ENCODE data around the gene PBX3. TPM values are rescaled to one million over a fixed set of nuclear protein-coding genes. Genes with fewer than 3 reads are reported as not detected.

The PBX3 gene
- total RNA-seq, 2 donors from 2014 or later, result 15.1 to 21.1 TPM

DNA sequence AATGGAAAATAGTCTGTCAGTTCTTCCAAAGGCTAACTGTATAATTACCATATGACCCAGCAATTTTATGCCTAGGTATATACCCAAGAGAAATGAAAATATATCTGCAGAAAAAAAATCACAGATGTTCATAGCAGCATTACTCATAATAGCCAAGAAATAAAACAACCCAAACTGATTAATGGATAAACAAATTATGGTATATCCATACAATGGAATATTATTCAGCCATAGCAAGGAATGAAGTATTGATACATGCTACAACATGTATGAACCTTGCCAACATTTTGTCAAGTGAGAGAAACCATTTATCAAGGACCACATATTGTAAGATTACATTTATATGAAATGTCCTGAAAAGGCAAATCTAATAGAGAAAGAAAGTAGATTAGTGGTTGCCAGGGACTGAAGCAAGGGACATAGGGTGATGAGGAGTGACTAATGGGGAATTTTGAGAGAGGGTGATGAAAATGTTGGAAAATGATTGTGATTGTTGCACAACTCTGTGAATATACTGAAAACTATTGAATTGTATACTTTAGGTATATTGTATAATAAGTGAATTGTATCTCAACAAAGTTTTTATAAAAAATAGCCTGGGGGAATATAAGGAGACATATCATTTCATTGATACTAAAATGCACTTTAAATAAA lies 114.4 kb downstream of the PBX3 start:
- H3K4me1 ChIP-seq, result no peaks in the 10 kb centered on the region
- no peak overlapping the region for H3K9ac ChIP-seq (ENCODE audit: low read depth in 2 of 2, low read length in 2 of 2)
- TF ChIP-seq, protein P1, sequence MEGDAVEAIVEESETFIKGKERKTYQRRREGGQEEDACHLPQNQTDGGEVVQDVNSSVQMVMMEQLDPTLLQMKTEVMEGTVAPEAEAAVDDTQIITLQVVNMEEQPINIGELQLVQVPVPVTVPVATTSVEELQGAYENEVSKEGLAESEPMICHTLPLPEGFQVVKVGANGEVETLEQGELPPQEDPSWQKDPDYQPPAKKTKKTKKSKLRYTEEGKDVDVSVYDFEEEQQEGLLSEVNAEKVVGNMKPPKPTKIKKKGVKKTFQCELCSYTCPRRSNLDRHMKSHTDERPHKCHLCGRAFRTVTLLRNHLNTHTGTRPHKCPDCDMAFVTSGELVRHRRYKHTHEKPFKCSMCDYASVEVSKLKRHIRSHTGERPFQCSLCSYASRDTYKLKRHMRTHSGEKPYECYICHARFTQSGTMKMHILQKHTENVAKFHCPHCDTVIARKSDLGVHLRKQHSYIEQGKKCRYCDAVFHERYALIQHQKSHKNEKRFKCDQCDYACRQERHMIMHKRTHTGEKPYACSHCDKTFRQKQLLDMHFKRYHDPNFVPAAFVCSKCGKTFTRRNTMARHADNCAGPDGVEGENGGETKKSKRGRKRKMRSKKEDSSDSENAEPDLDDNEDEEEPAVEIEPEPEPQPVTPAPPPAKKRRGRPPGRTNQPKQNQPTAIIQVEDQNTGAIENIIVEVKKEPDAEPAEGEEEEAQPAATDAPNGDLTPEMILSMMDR (IDR thresholded peaks at IDR 0.05), result no peak
- H3K36me3 ChIP-seq, result no peaks in the 10 kb centered on the region
- no peak for DNase-seq
- H3K27me3 ChIP-seq, result no peaks in the 10 kb centered on the region
- H3K4me3 ChIP-seq, result no peak overlapping the region
- no peak overlapping the region for H3K27ac ChIP-seq
- intact Hi-C loops (cut with DNase I), result no loop called here
- no peaks in the 10 kb centered on the region for H3K9me3 ChIP-seq

DNA sequence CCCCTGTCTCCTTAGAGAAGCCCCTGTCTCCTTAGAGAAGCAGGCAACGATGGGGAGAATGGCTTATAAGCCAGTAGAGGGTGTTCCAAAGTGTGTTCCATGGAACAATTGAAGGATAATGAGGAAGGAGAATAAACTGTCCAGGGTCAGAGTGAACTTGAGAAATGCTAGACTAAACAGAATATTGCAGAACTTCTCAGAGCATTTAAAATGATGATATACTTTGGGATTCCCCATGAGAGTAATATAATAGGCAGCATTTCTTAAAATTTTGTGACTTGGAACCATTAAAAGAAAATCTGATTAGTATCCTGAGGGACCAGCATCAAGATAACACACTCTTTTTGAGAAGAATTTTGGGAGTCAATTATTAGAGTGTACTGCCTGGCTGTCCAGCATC lies 116.8 kb downstream of the PBX3 start:
- no peaks in the 10 kb centered on the region for H3K4me1 ChIP-seq
- no peak for DNase-seq
- H3K9ac ChIP-seq (ENCODE audit: low read depth in 2 of 2, low read length in 2 of 2), result no peak overlapping the region
- H3K27ac ChIP-seq, result no peak overlapping the region
- H3K27me3 ChIP-seq, result no peaks in the 10 kb centered on the region
- TF ChIP-seq, protein P1 (IDR thresholded peaks at IDR 0.05), result no peak
- intact Hi-C loops (cut with DNase I), result no loop called here
- H3K36me3 ChIP-seq, result no peaks in the 10 kb centered on the region
- no peaks in the 10 kb centered on the region for H3K9me3 ChIP-seq
- no peak overlapping the region for H3K4me3 ChIP-seq

DNA sequence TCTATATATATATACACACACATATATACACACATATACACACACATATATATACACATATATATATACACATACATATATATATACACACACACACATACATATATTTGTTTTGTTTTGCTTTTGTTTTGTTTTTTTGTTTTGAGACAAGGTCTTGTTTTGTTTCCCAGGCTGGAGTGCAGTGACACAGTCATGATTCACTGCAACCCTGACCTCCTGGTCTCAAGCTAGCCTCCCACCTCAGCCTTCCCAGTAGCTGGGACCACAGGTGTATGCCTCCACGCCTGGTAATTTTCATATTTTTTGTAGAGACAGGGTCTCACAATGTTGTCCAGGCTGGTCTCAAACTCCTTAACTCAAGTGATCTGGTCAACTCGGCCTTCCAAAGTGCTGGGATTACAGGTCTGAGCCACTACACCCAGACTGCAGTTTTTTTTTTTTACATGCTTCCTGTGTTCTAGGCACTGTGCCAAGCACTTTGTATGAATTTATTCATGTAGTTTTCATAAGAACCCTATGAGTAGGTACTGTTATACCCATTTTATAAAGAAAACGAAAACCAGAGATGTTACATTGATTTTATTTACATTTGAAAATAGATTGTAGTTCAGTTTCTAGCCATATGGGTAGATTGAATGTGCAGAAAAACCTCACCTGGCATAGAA lies 120.7 kb downstream of the PBX3 start:
- no peaks in the 10 kb centered on the region for H3K27me3 ChIP-seq
- H3K27ac ChIP-seq, result no peak overlapping the region
- intact Hi-C loops (cut with DNase I), result no loop called here
- H3K36me3 ChIP-seq, result no peaks in the 10 kb centered on the region
- H3K9ac ChIP-seq (ENCODE audit: low read depth in 2 of 2, low read length in 2 of 2), result no peak overlapping the region
- no peak for DNase-seq
- TF ChIP-seq, protein P1 (IDR thresholded peaks at IDR 0.05), result no peak
- H3K4me1 ChIP-seq, result no peaks in the 10 kb centered on the region
- H3K9me3 ChIP-seq, result no peaks in the 10 kb centered on the region
- H3K4me3 ChIP-seq, result no peak overlapping the region

DNA sequence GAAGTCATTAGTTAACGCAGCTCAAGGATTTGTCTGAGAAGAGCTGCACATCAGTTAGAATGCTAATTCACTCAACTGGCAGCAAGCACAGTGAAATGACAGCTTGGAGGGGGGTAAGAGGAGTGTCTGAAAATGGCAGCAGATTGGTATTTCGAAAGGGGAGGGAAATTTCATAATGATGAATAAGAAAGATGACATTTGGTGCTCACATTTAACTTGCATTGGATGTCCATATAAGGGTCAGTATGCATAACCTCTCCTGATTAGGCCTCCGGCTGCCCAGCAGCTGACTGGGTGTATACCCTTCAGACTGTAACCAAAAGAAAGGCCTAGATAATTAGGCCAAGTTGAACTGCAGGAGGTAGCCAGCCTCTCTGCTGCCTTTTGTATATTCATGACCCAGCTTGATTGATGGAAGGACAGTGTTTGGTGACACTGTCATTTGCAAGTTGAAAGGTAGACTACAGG lies 131.0 kb downstream of the PBX3 start:
- H3K27me3 ChIP-seq, result no peaks in the 10 kb centered on the region
- intact Hi-C loops (cut with DNase I), result no loop called here
- DNase-seq, result no peak
- no peaks in the 10 kb centered on the region for H3K4me1 ChIP-seq
- H3K4me3 ChIP-seq, result no peak overlapping the region
- H3K36me3 ChIP-seq, result no peaks in the 10 kb centered on the region
- H3K27ac ChIP-seq, result no peak overlapping the region
- TF ChIP-seq, protein P1 (IDR thresholded peaks at IDR 0.05), result no peak
- no peaks in the 10 kb centered on the region for H3K9me3 ChIP-seq
- no peak overlapping the region for H3K9ac ChIP-seq (ENCODE audit: low read depth in 2 of 2, low read length in 2 of 2)

DNA sequence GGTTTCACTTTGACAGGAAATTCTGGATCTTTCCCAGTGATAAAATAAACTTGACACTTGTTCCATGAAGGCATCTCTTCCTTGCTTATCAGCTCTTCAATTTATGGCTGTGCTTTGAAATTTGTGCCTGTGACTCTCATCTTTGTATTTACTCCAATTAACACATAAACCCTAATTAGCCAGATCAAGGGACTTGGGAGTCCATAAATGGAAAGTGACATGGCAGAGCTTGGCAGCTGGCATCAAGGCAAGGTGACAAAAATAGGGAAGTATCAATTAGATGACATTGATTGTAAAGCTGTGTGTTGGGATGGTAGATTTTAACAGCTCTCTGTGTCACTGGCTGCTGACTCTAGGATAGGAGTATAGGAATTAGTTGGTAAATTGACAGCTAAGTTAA lies 133.9 kb downstream of the PBX3 start:
- H3K27me3 ChIP-seq, result no peaks in the 10 kb centered on the region
- no peak overlapping the region for H3K9ac ChIP-seq (ENCODE audit: low read depth in 2 of 2, low read length in 2 of 2)
- H3K4me1 ChIP-seq, result no peaks in the 10 kb centered on the region
- DNase-seq, result no peak
- TF ChIP-seq, protein P1 (IDR thresholded peaks at IDR 0.05), result no peak
- no peak overlapping the region for H3K4me3 ChIP-seq
- H3K9me3 ChIP-seq, result no peaks in the 10 kb centered on the region
- H3K27ac ChIP-seq, result no peak overlapping the region
- intact Hi-C loops (cut with DNase I), result no loop called here
- no peaks in the 10 kb centered on the region for H3K36me3 ChIP-seq
